Measurements from ENCODE around the gene OXSM.

OXSM gene

GRCh38 chr3:25812644-25813043 lies 22.8 kb downstream of the OXSM start:
- no peak for DNase-seq

- DNase-seq: no peak
Measured at GRCh38 chr3:25817107-25817506, 27.2 kb downstream of the OXSM start.

DNA sequence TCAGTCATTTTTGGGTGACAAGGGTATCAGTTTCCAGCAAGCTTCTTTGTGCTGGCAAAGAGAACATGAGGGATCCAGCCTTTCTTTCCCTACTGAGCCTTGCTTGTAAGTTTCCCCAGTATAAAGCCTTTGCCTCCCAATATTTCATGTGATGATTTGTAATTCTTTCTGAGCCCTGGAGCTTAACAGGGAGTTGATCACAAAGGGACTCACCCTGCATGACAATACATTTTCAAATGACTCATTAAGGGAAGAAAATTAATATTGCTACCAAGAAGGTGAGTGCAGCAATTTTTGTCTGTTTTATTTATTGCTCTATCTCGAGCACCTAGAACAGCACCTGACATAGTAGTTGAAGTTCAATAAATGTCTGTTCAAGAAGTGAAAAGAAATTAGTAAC lies 27.7 kb downstream of the OXSM start:
- DNase-seq: no peak

DNA sequence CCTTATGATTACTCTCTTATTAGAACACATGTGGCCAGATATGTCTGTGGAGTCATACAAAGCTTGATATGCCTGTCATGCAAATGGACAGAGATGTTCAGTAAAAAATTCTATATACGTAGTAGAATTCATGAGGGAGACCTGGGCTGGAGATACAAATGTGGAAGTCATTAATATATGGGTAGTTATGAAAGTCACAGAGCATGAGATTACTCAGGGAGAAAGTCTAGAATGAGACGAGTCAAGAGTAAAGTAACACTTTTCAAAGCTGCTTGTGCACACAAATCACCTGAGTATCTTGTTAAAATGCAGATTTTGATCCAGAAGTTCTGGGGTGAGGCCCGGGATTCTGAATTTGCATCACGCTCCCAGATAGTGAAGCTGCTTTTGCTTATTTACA lies 28.4 kb downstream of the OXSM start:
- DNase-seq: no peak

- no peak for DNase-seq
Measured at GRCh38 chr3:25820366-25820765, 30.5 kb downstream of the OXSM start.

DNA sequence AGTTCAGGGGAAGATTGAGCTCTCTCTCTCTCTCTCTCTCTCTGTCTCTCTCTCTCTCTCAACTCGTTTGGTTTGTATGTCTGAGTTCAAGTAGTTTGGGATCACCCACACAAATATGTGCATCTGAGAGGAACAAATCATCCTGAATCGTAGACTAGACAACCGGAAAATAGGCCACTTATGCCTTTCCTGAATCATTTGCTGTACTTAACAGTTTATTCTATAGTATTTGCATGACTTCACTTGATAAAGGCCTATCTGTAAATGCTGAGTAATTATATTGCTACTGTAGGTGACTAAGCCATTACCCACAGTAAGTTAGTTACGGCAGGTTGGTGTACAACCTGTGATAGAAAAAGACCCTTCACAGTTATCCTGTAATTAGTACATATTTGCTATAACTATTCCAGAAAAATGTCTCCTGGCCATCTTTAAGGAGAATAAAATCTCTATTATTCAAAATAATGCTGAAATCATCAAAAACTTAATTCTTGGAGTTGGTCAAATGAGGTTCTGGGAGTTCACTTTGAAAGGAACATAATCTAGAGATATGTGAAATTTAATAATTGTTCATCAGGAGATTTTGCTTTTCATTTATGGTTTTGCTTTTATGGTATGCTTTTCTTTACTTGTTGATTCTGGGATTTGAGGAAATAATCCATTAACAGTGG lies 31.1 kb downstream of the OXSM start:
- no peak for DNase-seq

DNA sequence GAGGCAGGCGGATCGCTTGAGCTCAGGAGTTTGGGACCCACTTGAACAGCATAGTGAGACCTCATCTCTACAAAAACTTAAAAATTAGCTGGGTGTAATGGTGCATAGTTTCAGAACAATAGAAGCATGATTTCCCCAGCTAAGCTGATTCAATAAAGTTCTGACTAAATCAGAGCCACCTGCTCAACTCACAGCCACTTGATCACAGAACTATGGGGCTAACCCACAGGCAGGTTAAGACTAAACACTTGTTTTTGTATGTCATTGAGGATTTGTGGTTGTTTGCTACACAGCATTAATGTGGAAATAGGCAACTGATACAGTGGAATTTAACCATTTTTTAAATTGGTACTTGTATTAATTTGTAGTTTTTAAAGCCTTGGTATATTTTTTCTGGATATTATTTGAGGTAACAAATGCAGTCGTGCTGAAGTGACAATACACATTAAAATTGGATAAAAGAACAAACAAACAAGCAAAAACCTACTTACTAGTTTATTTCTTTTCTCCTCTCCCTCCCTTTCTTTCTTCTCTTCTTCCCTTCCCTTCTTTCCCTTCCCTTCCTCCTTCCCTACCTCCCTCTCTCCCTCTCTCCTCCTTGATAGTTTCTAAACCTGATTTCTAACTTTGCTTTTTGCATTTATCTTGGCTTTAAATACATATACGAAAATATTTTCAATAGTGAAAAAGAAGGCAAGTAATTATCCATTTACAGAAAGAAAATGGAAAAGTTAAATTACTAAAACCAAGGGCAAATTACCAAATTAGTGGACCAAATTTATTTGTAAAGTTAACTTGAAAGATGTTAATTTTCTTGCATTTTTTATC lies 32.1 kb downstream of the OXSM start:
- DNase-seq: no peak

- DNase-seq: no peak
Measured at GRCh38 chr3:25823314-25823713, 33.4 kb downstream of the OXSM start.

DNA sequence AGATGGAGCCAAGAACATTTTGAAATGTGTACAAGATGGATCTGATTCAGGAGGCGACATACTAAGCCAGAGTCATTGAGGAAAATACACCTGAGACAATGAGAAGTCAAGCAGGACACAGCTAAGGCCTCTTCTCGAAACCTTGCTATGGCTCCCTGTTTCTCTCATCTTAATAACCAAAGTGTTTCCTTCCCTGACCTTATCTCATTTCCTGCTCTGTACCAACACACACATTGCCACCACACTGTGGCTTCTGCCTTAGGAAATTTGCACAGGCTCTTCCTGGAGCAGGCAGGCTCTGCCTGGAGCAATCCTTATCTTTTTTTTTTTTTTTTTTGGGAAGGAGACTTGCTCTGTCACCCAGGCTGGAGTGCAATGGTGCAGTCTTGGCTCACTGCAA lies 36.6 kb downstream of the OXSM start:
- DNase-seq: no peak

- DNase-seq: peak; percentile 12 to 77
Measured at GRCh38 chr3:25830373-25831280, 40.7 kb downstream of the OXSM start.

DNA sequence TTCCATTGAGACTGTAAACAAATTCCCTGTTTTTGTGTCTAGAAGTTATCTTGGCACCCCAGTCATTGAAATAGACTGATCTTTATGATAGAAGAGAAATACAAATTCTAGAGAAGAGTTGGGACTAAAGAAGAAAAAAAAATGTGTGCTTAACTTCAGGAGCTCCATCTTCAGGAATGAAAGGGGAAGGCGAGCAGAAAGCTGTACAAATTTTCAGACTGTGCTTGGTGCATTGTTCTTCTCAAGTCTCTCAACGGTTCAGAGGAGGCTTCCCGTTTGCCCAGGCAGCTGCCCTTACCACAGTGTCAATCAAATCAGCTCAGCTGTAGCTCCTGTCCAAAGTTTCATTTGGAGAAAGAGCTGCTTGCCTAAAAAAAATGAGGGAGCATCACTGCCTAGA lies 41.7 kb downstream of the OXSM start:
- peak; percentile 2 to 46 for DNase-seq

GRCh38 chr3:25834346-25834745 lies 44.5 kb downstream of the OXSM start:
- no peak for DNase-seq

DNA sequence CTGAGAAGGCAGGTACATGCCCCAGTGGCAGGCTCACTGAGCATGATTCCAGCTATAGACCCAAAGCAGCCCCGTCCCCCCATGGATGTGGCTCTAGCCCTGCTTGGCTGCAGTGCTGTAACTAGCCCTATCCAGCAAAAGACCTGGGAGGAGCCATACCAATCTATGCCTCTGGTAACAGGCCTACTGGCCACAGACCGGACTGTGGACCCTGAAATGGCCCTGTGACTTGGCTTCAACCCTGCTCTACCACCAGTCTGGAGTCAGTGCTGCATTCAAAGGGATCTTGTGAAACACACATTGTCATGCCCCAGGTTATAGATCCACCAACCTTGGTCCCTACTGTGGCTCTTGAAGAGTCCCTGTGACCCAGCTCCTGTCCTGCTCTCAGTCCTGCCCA lies 46.7 kb downstream of the OXSM start:
- no peak for DNase-seq

GRCh38 chr3:25837038-25837437 lies 47.1 kb downstream of the OXSM start:
- no peak for DNase-seq

- no peak for DNase-seq
Measured at GRCh38 chr3:25840099-25840498, 50.2 kb downstream of the OXSM start.

DNA sequence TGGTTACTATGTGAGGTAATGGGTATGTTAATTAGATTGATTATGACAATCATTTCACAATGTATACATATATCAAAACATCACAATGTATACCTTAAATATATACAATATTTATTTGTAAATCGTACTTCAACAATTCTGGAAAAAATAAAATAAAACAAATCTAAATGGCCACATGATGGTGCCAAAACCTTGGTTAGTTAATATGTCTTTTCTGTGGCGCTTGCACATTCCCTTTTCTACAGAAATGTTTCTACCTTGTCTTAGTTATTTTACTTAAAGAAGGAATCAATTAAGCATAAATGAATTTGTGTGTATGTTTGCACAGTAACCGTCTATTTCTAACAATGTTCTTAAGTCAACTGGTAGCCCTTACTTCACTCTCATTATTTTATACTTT lies 53.4 kb downstream of the OXSM start:
- DNase-seq: no peak

All from NCI-H2081 (cell line).